ENCODE data around the gene COG8. TPM values are rescaled to one million over a fixed set of nuclear protein-coding genes. Genes with fewer than 3 reads are reported as not detected.
A peak's percentile ranks its signal among the peaks of the same experiment; 100 is the strongest.

COG8 gene
- total and polyA plus RNA-seq, 9 of the 15 experiments (the other 6 are each of a cell fraction or from before 2014, with no cell fraction given) = 3.7 to 42.6 (median 30.1) TPM

- TF ChIP-seq ZBTB33 (CRISPR knock-in tag; IDR thresholded peaks at IDR 0.05) (no peak), TSHZ1 (CRISPR knock-in tag; IDR thresholded peaks at IDR 0.05) (no peak), CXXC5 (CRISPR knock-in tag; IDR thresholded peaks at IDR 0.05) (peak; percentile 82), SIN3B (IDR thresholded peaks at IDR 0.05; ENCODE audit: low read depth) (peak; percentile 85), ZNF431 (CRISPR knock-in tag; IDR thresholded peaks at IDR 0.05) (no peak), CBX2 (IDR thresholded peaks at IDR 0.05; ENCODE audit: insufficient read depth, low read length, poor library complexity, severe bottlenecking) (no peak), POLR2G (IDR thresholded peaks at IDR 0.05; ENCODE audit: low read depth, low read length) (peak; percentile 95), TFAP4 (CRISPR knock-in tag; IDR thresholded peaks at IDR 0.05; ENCODE audit: borderline replicate concordance) (peak; percentile 58; the same call in 1 of the 2 replicates), RAD21 (CRISPR knock-in tag; conservative IDR thresholded peaks at IDR 0.05 in 1 of 2, IDR thresholded peaks at IDR 0.05 in 1 of 2) (peak; percentile 23 to 59; a peak in 2 of 4 replicates), FOXJ3 (CRISPR knock-in tag; IDR thresholded peaks at IDR 0.05) (no peak), CCNT2 (IDR thresholded peaks at IDR 0.05; ENCODE audit: borderline replicate concordance, extremely low read depth, insufficient read length, low read depth, low read length) (peak; percentile 86), POLR2H (tag; IDR thresholded peaks at IDR 0.05; ENCODE audit: low read depth) (peak; percentile 71), KDM5B (IDR thresholded peaks at IDR 0.05; ENCODE audit: insufficient replicate concordance, low read depth, low read length) (peak; percentile 59), KDM1A (IDR thresholded peaks at IDR 0.05) (peak in 1 of 2 experiments; percentile 20; a peak in 1 of 4 replicates), CBFA2T3 (IDR thresholded peaks at IDR 0.05) (no peak)
These were observed 28.5 kb downstream of the COG8 start, which contains the start of gene VPS4A (continued) for GRCh38 chr16:69310653-69311532.

Data from K562 (cell line).